ENCODE data around the gene MYO1E.
"Not testable (repeated sequence)": the region's sequence is repeated elsewhere in the genome, so short reads cannot be mapped to it uniquely, and the experiment has no call there.

Gene MYO1E

DNA sequence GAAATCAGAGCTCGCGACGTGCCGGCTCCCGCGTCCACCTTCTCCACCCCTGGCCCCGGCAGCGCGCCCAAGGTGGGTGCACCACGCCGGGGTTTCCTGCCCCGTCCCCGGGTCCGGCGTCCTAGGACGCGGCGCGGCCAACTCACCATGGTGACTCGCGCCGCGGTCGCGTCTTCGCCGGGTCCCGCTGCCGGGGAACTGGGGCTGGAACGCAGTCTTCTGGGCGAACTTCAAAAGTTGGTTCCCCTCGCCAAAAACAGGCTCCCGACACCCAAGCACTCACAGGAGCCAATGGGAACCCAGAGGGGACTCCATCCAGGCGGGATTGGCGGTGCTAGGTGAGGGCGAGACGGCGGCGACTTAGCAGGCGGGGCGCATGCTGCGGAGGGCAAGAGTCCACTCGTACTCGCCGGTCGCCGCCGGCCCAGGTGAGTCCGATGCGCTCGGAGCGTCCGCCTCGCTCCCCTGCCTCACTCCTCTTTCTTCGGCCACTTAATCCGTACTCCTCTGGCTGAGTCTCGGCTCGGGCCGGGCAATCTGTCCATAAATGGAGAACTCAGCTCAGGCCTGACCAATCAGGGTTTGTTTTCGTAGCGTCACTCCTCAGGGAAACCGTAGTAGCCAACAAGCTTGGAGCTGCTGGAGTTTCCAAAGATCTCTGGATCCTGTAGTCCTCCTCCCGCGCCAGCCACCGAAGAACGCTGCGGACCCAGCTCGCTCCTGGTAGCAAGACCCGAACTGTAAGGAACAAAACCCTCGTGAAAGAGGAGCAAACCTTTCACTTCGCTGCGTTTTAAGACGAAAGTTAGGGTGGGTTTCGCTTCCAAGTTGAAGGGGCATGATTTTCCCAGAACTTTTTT, at the start of gene MYO1E:
Gene MYO1E (minus strand): TSS at position 520 of the 860 bp plus-strand sequence. CDS start 371 bp downstream, at position 149.
- intact Hi-C loops (cut with DNase I) = loop anchor here (5.0 to 10.0 kb wide), 3 partner anchors 70 to 385 kb away; partner anchors contain the start of gene RNF111

DNA sequence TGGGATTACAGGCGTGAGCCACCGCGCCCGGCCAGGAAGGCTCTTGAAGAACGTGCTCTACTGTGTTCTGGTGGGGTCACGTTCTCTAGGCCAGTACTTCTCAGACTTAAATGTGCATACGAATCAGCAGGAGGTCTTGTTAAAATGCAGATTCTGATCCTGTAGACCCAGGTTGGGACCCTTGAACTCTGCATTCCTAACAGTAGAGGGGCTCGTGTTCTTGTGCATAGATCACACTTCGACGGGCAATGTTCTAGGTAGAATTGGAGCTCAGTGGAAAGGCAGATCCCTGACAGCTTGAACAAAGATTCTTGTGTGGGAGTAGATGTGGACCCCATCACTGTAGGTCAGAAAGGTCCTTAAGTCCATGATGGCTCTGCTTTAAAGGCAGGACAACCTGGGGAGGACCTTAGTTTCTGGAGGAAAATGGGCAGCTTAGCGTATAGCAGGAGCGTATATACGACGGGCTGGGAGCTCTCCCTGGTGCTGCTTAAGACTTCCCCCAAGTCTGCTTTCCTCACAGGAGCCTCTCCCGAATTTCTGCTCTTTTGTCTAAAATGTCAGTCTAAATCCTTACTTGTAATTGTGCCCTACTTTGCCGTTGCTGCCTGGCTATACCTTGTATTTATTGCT, 48.4 kb upstream of the MYO1E start:
- intact Hi-C loops (cut with DNase I) = no loop called here
- no peak for DNase-seq

More for the DNA sequence above, at the start of gene MYO1E:
- peak; percentile 84 to 98 (median 89) for DNase-seq

DNA sequence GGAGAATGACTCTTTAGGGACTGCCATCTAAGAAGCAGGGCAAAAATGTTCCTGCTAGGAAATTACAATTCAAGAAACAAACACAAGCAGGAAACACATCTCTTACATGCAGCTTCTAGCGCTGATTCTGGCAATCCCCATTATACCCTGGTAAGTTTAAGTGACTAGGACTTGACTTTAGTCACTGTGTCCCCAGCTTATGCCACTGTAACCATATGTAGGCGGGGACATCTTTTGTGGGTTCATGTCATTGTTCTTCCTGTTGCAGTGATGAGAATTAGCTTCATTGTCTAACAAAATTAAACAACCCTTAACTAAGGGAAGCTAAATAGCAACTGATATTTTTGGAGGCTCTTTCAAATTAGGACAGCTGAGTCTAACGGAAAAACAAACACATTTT, 47.4 kb upstream of the MYO1E start:
- no peak for DNase-seq
- intact Hi-C loops (cut with DNase I) = no loop called here

DNA sequence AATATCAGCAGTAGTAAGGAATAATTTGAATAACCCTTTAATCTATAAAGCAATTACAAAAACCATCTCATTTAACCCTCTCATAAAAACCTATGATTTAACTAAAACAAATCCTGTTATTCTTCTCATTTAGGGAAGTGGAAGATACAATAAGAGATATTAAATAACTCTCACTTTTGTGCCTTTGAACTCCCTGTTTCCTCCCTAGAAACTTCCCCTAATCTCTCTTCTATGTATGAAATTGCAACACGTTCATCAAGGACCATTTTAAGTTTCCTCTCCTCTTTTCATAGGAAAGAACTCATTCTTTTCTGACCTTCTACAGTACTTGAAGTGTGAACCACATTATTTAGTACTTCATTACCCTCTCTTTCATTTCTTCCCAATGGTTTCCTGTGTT, 46.5 kb upstream of the MYO1E start:
- DNase-seq = no peak
- intact Hi-C loops (cut with DNase I) = no loop called here

DNA sequence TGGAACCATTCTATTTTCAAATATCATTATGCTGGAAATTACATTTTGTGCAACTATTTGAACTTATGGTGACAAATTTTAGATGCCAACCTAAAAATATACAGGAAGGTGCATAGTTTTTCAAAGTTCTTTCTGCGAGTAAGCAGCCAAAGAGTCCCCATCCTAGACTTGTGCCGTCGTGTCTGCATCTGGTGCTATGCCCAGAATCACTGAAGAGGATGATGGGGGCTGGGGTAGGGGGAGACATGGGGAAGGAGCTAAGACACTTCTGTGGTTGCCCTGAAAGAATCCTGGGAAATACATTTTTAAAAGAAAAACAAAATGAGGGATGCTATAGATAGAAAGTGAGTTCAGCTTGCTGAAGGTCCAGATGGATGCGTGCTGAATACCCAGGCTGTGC, 44.1 kb upstream of the MYO1E start:
- intact Hi-C loops (cut with DNase I) = no loop called here
- no peak for DNase-seq

DNA sequence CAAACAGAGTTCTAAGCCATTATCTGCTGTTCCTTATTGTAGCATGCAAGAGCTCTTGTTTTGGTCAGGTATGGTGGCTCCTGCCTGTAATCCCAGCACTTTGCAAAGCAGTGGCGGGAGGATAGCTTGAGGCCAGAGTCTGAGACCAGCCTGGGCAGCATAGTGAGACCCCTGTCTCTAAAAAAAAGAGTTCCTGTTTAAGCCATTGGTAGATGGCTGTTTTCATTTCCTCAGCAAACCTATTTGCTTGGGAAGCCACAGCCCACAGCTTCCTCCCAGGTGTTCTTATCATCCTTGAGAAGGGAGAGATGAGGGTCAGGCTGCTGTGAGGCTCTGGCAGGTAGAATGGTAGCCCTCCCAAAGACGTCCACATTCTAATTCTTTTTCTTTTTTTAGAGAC, 40.9 kb upstream of the MYO1E start:
- intact Hi-C loops (cut with DNase I) = loop anchor here (5.0 kb wide), 1 partner anchor 36 kb away; no protein-coding TSS in a partner anchor

DNA sequence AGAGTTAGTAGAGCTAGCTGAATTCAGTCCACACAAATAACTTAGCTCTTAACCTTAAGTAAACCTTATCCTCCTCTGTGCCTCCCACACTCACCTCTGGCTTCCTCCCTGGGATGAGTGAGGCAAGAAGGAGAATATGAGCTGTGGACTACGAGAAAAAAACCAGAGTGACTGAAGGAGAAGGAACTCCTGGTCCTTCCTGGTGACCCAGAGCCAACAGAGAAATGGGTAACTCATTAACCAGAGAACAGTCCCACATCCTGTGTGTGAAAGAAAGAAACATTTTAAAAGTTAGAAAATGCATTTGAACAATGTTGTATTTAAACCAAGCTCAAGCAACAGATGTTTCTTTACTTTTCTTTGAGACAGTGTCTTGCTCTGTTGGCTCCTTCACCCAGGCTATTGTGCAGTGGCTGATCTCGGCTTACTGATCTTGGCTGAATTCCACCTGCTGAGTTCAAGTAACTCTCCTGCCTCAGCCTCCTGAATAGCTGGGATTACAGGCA, 37.8 kb upstream of the MYO1E start:
- DNase-seq = no peak
- intact Hi-C loops (cut with DNase I) = loop anchor here (5.0 kb wide), 1 partner anchor 33 kb away; no protein-coding TSS in a partner anchor

More for the DNA sequence above, 40.9 kb upstream of the MYO1E start:
- no peak for DNase-seq

DNA sequence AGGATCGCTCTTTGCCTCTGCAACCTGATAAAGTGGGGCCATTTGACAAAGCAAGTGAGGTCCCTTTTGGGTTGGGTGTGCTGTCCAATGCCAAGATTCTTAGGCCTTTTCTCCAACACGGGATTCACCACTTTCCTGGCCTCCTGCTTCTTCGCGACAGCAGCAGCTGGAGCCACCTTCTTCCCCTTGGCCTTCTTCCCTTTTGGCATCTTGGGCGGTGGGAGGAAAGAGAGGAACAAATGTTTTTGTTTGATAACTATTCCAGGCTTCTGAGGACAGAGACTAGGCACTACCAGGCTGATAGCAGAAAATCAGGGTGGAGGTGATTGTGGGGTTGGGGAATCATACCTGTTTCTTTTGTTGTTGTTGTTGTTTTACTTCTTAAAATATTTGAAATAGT, 35.3 kb upstream of the MYO1E start:
- no peak for DNase-seq
- intact Hi-C loops (cut with DNase I) = no loop called here

DNA sequence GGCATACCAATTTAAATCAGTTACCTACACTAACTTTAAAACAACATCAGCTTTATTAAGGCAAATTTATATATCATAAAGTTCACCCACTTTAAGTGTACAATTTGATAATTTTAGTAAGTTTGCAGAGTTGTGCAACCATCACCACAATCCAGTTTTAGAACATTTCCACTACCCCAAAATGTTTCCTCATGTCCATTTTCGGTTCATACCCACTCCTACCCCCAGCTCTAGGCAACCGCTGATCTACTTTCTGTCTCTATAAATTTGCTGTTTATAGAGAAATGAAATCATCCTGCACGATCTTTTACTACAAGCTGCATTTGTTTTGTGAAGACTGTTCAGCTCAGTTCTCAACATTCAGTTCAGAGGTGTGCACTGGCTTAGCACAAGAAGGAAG, 33.8 kb upstream of the MYO1E start:
- intact Hi-C loops (cut with DNase I) = no loop called here
- DNase-seq = no peak

DNA sequence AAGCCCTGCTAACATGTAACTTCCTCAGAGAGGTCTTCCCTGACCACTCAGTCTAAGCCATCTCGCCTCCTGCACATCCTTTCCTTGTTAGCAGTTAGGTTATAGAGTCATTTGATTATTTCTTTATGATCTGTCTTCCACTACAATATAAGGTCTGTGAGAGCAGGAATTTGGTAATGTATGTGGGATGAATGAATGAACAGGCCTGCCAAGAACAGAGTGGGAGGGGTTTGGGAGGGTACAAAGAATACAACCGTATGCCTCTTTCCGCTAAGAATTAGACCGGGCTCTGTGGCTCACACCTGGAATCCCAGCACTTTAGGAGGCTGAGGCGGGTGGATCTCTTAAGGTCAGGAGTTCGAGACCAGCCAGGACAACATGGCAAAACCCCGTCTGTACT, 32.4 kb upstream of the MYO1E start:
- intact Hi-C loops (cut with DNase I) = no loop called here

DNA sequence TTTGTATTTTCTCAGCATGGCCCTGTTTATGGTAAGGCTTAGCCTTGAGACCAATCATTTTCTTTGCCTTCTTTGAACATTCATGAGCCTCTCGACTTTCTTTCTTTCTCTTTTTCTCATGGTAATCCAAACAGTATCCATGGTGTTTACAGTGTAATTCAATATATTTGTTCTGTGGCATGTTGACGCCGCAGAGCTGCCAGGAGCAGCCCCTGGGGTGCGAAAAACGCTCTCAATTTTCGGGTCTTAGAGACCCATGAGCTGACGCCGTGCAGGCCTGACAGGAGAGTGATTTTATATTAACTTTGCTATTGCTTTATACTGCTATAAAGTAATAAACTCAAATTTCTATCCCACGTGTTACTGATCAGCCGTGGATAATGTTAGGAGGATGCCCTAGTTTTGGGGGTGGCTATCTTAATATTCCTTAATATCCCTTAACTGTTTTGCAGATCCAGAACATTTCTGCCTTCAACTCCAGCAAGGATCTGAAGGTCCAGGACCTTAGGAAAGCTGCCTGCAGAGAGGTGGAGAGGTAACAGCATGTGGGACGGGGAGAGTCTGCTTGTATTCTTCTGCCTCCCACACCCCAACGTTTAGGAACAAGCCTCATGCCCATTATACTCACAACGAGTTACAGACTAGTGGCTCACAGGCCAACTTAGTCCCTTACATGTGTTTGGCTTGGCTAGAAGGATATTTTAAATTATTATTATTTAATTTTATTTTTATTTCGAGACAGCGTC, 29.3 kb upstream of the MYO1E start:
- intact Hi-C loops (cut with DNase I) = no loop called here
- DNase-seq = no peak

More for the DNA sequence above, 32.4 kb upstream of the MYO1E start:
- DNase-seq = no peak

DNA sequence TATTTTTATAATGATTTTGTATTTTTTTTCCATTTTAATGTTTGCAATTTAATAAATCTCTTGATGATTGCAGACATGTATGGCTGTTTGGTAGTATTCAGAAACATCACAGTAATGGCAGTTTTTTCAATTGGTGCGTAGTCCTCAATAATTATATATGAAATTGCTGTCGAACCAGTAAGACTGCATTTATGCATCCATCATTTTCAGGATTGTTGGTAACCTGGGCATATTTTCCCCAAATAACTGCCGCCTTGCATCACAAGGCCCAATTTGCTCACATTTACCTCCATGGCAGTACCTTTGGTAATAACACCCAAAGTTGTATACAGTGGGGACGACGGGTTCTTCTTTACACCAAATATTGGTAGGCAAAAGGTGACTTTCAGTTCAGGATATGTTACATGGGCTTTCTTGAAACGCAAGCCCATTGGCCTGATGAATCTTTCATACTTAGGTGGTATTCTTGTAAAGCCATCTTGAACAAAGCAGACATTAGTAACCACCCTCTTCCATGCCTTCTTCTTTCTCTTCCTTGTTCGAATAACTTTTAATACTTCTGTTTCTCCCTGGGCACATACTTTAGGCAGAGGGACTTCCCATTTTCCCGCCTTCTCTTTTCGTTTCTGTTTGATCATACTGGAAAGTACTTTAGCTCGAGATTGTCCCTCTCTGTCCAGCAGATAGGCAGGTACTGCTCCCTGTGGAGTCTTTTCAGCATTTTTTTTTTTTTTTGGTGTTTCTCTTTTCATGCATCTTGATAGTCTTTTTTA, 28.6 kb upstream of the MYO1E start:
- DNase-seq; intact Hi-C loops (cut with DNase I): not testable (repeated sequence)

DNA sequence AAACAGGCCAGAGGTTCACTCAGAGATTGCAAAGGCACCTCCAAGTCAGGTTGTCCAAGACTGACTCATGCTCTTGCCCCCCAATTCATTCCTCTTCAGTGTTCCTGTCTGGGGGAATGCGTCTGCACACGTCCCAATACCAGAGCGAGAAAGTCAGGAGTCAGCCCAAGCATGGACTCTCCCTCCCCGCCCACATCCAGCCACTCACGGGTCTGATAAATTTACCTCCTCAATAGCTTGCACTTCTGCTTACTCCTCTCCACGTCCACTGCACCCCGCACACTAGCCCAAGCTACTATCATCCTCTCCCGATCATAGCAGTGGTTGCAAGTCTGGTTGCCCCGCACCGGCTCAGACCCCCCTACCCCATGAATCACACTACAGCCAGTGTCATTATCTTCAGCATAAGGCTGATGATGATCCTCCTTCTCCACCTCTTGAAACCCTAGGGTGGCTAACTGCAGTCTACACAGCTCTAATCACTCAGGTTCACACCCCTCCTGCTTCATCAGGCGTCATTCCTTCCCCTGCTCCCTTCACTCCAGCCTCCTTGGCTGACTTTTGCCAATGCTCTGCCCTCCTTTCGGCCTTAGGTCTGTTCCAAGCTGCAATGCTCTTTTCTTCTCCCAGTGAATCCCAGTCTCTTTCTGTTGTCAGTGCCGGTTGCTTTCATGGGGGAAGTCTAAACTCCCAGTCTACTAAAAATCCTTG, 27.6 kb upstream of the MYO1E start:
- intact Hi-C loops (cut with DNase I) = no loop called here
- DNase-seq = no peak

DNA sequence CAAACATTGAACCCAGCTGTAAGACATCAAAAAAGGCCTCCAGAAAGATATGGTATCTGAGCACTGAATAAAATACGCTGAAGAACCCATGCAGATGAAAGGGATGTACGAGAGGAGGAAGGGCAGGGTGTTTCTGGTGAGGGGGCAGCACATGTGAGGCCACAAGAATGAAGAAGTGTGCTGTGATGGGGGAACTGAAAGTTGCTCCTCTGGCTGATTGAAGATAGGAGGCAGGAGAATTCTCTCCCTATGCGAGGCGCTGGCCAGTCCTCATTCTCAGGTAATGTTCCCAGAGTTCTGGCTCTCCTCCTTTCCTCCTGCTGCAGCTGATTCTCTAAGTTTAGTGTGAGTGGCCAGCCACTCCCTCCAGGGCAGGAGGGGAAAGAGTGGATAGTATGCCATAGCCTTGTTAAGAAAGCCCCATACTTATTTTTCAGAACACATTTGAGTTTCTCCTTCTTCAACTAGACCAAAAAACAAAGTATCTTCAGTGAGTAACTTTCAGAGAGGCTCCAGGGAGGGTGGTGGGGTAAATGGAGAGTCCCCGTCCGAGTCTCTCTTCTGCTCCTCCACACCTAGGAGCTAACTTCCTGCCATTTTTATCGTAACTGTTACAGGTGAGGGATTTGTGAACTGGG, 26.9 kb upstream of the MYO1E start:
- intact Hi-C loops (cut with DNase I) = no loop called here
- DNase-seq = peak in 1 of 10 donors; percentile 18

DNA sequence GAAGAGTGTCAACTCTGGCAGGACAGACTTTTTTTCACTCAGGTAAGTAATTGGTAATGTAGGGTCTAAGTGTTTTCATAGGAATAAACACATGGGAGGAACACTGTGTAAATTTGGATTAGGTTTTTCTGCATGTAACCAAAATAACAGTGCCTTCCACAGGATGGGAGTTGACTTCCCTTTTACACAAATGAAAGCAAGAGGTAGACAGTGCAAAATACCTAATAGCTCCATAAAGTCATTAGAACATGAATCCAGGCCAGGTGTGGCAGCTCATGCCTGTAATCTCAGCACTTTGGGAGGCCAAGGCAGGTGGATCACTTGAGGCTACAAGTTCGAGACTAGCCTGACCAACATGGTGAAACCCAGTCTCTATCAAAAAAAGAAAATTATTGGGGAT, 25.5 kb upstream of the MYO1E start:
- intact Hi-C loops (cut with DNase I) = no loop called here
- no peak for DNase-seq

DNA sequence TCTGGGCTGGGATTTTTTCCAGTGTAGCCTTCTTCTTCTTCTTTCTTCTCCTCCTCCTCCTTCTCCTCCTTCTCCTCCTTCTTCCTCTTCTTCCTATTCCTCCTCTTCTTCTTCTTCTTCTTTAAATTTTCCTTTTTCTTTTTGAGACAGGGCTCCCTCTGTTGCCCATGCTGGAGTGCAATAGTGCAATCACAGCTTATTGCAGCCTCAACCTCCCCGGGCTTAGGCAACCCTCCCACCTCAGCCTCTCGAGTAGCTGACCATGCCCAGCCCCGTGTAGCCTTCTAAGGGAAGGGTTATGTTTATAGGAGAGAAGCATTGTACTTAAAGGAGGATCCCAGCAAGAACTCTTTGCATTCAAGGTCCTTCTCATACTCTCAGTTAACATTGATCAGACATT, 24.0 kb upstream of the MYO1E start:
- DNase-seq = no peak
- intact Hi-C loops (cut with DNase I) = no loop called here

DNA sequence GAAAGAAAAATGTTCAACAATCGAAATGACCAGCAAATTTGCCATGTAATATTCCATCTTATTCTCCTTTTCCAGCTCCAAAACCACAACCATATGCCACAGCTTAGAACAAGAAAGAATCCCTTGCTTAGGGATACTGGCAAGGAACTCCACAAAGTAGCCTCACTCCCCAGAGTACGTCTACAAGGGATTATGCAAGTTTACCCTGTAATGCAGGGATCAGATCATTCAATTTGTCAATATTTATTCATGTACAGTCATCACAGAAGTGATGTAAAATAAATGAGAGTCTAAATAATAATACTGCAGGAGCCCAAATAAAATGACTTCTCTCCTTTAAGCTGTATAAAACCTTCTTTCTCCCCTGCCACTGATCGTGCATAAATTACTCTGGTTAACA, 23.5 kb upstream of the MYO1E start:
- intact Hi-C loops (cut with DNase I) = no loop called here
- DNase-seq = no peak

DNA sequence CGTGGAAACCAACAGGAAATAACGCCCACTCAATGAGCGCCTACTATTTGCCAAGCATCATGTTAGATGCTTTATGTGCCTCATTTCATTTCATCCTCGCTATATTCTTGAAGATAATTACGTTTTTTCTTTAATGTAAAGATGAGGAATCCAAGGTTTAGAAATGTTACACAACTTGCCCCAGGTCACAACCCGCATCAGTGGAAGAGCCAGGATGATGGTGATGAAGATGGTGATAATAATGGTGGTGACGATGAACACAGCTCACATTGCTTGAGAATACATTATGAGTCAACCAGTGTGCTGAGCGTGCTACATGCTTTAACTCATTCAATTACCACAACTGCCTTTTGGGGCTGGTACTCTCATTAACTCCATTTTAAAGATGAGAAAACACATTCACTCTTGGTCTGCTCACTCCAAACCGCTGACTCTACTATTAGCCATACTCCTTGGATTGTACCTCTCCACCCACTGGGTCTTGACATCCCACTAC, 21.5 kb upstream of the MYO1E start:
- DNase-seq = no peak
- intact Hi-C loops (cut with DNase I) = no loop called here

DNA sequence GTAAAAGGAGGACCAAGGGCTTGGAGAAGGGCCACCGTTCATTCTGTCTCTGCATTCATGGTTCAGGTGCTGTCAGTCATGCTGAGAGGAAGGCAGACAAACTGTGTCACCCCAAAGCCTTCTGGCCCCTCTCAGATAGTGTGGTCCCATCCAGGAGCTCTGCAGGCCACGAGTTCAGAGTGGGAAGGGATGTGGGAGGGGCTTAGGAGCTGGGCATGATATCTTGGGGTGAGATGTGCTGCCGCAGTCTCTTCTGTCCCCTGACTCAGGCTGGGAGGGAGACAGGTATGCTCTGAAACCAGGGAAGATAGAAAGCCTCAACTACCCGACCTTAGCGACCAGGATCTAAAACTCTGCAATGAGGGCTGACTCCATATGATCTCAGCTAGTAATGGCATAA, 19.6 kb upstream of the MYO1E start:
- DNase-seq = no peak
- intact Hi-C loops (cut with DNase I) = no loop called here
